Neural progenitor cell (in vitro differentiated cells): ENCODE results near the gene EFNB2.

ENCODE experiments used
- EZH2 ChIP-seq: fragments of 200-600 bp; sonication (generic); IDR thresholded peaks from 2 replicates; pipeline ENCODE4 v1.6.1; 2017; ENCODE audit warnings: antibody characterized with exemption, mild to moderate bottlenecking, moderate library complexity
- EZH2phosphoT487 ChIP-seq: fragments of 200-600 bp; sonication (generic); IDR thresholded peaks from 2 replicates; pipeline ENCODE4 v1.6.1; 2017; ENCODE audit warnings: antibody characterized with exemption
- TF ChIP-seq, protein P1 (sequence below): fragments of 200-600 bp; sonication (generic); IDR thresholded peaks from 2 replicates; pipeline ENCODE4 v1.5.1; 2017; ENCODE audit warnings: antibody characterized with exemption, mild to moderate bottlenecking

DNA sequence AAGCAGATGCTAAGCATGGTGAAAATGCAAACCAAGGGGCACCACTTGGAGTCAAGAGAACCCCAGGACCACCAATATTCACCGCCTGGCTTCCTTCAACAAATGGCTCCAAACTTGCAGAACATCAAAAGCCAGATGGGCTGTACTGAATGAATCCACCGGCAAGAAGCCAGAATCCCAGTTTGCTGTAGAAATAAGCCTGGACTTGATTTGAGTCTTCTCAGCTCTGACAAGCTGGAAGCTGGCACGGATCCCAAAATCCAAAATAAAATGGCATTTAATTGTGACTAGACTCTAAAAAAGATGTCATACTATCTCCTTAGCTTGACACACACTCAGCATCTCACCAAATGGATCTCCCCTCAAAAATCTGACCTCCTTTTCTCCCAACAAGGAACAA, 11.9 kb downstream of the EFNB2 start:
- TF ChIP-seq, protein P1, sequence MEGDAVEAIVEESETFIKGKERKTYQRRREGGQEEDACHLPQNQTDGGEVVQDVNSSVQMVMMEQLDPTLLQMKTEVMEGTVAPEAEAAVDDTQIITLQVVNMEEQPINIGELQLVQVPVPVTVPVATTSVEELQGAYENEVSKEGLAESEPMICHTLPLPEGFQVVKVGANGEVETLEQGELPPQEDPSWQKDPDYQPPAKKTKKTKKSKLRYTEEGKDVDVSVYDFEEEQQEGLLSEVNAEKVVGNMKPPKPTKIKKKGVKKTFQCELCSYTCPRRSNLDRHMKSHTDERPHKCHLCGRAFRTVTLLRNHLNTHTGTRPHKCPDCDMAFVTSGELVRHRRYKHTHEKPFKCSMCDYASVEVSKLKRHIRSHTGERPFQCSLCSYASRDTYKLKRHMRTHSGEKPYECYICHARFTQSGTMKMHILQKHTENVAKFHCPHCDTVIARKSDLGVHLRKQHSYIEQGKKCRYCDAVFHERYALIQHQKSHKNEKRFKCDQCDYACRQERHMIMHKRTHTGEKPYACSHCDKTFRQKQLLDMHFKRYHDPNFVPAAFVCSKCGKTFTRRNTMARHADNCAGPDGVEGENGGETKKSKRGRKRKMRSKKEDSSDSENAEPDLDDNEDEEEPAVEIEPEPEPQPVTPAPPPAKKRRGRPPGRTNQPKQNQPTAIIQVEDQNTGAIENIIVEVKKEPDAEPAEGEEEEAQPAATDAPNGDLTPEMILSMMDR: no peak
- TF ChIP-seq EZH2phosphoT487: no peak
- no peak for TF ChIP-seq EZH2
